HG02970 (cell line): ENCODE measurements around the gene NR2F1-AS1.

ENCODE experiments used
- ATAC-seq: cut with Tn5 transposase; IDR thresholded peaks from one replicate; pipeline ENCODE4 v1.9.1; 2021; ENCODE audit warnings: mild to moderate bottlenecking, moderate library complexity, moderate number of reproducible peaks; ENCODE audit not compliant: unreplicated experiment, low FRiP score

Gene NR2F1-AS1

GRCh38 chr5:93591323-93591945 lies 10.4 kb upstream of the NR2F1-AS1 start:
- no peak for ATAC-seq

GRCh38 chr5:93590493-93590892 lies 9.5 kb upstream of the NR2F1-AS1 start:
- ATAC-seq, result no peak

GRCh38 chr5:93589829-93590215 lies 8.8 kb upstream of the NR2F1-AS1 start:
- ATAC-seq, result no peak

GRCh38 chr5:93589152-93589828 lies 8.3 kb upstream of the NR2F1-AS1 start:
- ATAC-seq, result no peak

- ATAC-seq, result no peak
Measured at GRCh38 chr5:93588352-93589151, 7.5 kb upstream of the NR2F1-AS1 start.

- ATAC-seq, result no peak
Measured at GRCh38 chr5:93587597-93588351, 6.8 kb upstream of the NR2F1-AS1 start.

GRCh38 chr5:93586736-93587596 lies 5.9 kb upstream of the NR2F1-AS1 start:
- ATAC-seq, result no peak

GRCh38 chr5:93585767-93586385 lies 4.9 kb upstream of the NR2F1-AS1 start:
- ATAC-seq, result no peak

- ATAC-seq, result no peak
Measured at GRCh38 chr5:93585041-93585766, 4.2 kb upstream of the NR2F1-AS1 start.

GRCh38 chr5:93584596-93585040 lies 3.6 kb upstream of the NR2F1-AS1 start:
- no peak for ATAC-seq

GRCh38 chr5:93583768-93584595 lies 3.0 kb upstream of the NR2F1-AS1 start:
- ATAC-seq, result peak; percentile 36

- ATAC-seq, result no peak
Measured at GRCh38 chr5:93583439-93583767, 2.4 kb upstream of the NR2F1-AS1 start.

- no peak for ATAC-seq
Measured at GRCh38 chr5:93582677-93583438, 1.8 kb upstream of the NR2F1-AS1 start, which contains the start of gene NR2F1. Gene NR2F1 (plus strand): TSS chr5:93583222. CDS start chr5:93585024, 1,802 bp downstream.

GRCh38 chr5:93582167-93582462 lies 1.1 kb upstream of the NR2F1-AS1 start:
- no peak for ATAC-seq

GRCh38 chr5:93580063-93580926 lies 724 bp downstream of the NR2F1-AS1 start:
- ATAC-seq, result no peak

GRCh38 chr5:93579692-93580062 lies 1.3 kb downstream of the NR2F1-AS1 start:
- no peak for ATAC-seq
